Measurements from ENCODE around the gene MAP2K5.

Gene MAP2K5

DNA sequence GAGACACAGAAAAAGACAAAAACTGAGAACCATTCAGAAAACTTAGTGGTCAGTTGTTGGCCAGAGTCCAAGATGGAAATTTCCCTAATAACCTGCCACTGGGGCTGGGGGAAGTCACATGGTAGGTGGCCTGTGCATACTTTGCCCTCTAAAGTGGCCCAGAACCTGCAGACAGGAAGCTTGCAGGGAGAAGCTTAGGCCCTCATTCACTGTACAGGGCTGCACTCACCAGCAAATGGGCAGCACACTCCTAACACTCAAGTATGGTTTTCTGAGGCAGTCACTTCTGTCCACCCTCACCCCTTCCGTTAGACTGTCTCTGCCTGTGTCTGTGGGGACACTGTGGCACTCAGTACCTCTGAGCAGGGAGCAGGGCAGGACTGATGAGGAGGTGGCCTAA, 311.9 kb downstream of the MAP2K5 start:
- TF ChIP-seq, protein P1, sequence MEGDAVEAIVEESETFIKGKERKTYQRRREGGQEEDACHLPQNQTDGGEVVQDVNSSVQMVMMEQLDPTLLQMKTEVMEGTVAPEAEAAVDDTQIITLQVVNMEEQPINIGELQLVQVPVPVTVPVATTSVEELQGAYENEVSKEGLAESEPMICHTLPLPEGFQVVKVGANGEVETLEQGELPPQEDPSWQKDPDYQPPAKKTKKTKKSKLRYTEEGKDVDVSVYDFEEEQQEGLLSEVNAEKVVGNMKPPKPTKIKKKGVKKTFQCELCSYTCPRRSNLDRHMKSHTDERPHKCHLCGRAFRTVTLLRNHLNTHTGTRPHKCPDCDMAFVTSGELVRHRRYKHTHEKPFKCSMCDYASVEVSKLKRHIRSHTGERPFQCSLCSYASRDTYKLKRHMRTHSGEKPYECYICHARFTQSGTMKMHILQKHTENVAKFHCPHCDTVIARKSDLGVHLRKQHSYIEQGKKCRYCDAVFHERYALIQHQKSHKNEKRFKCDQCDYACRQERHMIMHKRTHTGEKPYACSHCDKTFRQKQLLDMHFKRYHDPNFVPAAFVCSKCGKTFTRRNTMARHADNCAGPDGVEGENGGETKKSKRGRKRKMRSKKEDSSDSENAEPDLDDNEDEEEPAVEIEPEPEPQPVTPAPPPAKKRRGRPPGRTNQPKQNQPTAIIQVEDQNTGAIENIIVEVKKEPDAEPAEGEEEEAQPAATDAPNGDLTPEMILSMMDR (IDR thresholded peaks at IDR 0.05; ENCODE audit: low read depth, low read length): no peak
- H3K4me3 ChIP-seq (ENCODE audit: low read depth, low read length): no peak overlapping the region

DNA sequence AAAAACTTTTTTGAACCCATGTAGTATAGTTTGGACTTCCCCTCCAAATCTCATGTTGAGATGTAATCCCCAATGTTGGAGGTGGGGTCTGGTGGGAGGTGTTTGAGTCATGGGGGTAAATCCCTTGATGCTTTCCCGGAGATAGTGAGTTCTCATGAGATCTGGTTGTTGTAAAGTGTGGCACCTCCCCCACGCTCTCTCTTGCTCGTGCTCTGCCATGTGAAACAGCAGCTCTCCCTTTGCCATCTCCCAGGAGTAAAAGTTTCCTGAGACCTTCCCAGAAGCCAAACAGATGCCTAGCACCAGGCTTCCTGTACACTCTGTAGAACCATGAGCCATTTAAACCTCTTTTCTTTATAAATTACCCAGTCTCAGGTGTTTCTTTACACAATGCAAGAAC, 313.3 kb downstream of the MAP2K5 start:
- TF ChIP-seq, protein P1 (IDR thresholded peaks at IDR 0.05; ENCODE audit: low read depth, low read length): no peak
- H3K4me3 ChIP-seq (ENCODE audit: low read depth, low read length): no peak overlapping the region

Data from WI38 (cell line).